RPMI8226 (cell line): ENCODE measurements around the gene ZNG1F.
"Not testable (repeated sequence)": the region's sequence is repeated elsewhere in the genome, so short reads cannot be mapped to it uniquely, and the experiment has no call there.

Experiments
- DNase-seq: peaks from one replicate; pipeline ENCODE4 v3.0.0-alpha.2; 2015

The ZNG1F gene

GRCh38 chr9:41120696-41121095 is 68.4 kb downstream of the ZNG1F start:
- DNase-seq, result not testable (repeated sequence)

GRCh38 chr9:41119719-41120118 is 69.4 kb downstream of the ZNG1F start:
- not testable (repeated sequence) for DNase-seq

GRCh38 chr9:41119311-41119710 is 69.8 kb downstream of the ZNG1F start:
- not testable (repeated sequence) for DNase-seq

- not testable (repeated sequence) for DNase-seq
Observed at GRCh38 chr9:41113348-41113747, 75.8 kb downstream of the ZNG1F start.

- DNase-seq, result not testable (repeated sequence)
Observed at GRCh38 chr9:41111414-41111813, 77.7 kb downstream of the ZNG1F start.

- peak; percentile 23 for DNase-seq
Observed at GRCh38 chr9:41110913-41111312, 78.2 kb downstream of the ZNG1F start.

GRCh38 chr9:41109253-41109652 is 79.9 kb downstream of the ZNG1F start:
- not testable (repeated sequence) for DNase-seq

- not testable (repeated sequence) for DNase-seq
Observed at GRCh38 chr9:41108816-41109215, 80.3 kb downstream of the ZNG1F start.

- not testable (repeated sequence) for DNase-seq
Observed at GRCh38 chr9:41106472-41107116, 82.5 kb downstream of the ZNG1F start.

- not testable (repeated sequence) for DNase-seq
Observed at GRCh38 chr9:41105557-41106253, 83.4 kb downstream of the ZNG1F start.

- DNase-seq, result not testable (repeated sequence)
Observed at GRCh38 chr9:41104542-41104941, 84.6 kb downstream of the ZNG1F start.

GRCh38 chr9:41100508-41100907 is 88.6 kb downstream of the ZNG1F start:
- DNase-seq, result not testable (repeated sequence)

- not testable (repeated sequence) for DNase-seq
Observed at GRCh38 chr9:41098759-41099158, 90.4 kb downstream of the ZNG1F start.

GRCh38 chr9:41095060-41095459 is 94.1 kb downstream of the ZNG1F start:
- DNase-seq, result not testable (repeated sequence)

GRCh38 chr9:41094010-41094773 is 94.9 kb downstream of the ZNG1F start:
- not testable (repeated sequence) for DNase-seq

- not testable (repeated sequence) for DNase-seq
Observed at GRCh38 chr9:41090922-41091321, 98.2 kb downstream of the ZNG1F start.

- DNase-seq, result not testable (repeated sequence)
Observed at GRCh38 chr9:41090386-41090785, 98.7 kb downstream of the ZNG1F start.

- not testable (repeated sequence) for DNase-seq
Observed at GRCh38 chr9:41088450-41089059, 100.6 kb downstream of the ZNG1F start.

- not testable (repeated sequence) for DNase-seq
Observed at GRCh38 chr9:41087929-41088328, 101.2 kb downstream of the ZNG1F start.

- not testable (repeated sequence) for DNase-seq
Observed at GRCh38 chr9:41087157-41087780, 101.8 kb downstream of the ZNG1F start.

- DNase-seq, result not testable (repeated sequence)
Observed at GRCh38 chr9:41086685-41087084, 102.4 kb downstream of the ZNG1F start.

GRCh38 chr9:41086215-41086614 is 102.9 kb downstream of the ZNG1F start:
- peak; percentile 3 for DNase-seq
